Astrocyte (in vitro differentiated cells and primary cell): ENCODE measurements around the gene ACSF3. TPM values are rescaled to one million over a fixed set of nuclear protein-coding genes. Genes with fewer than 3 reads are reported as not detected.
"Not testable (repeated sequence)": the region's sequence is repeated elsewhere in the genome, so short reads cannot be mapped to it uniquely, and the experiment has no call there.

ENCODE experiments used
- DNase-seq: peaks from one replicate; pipeline ENCODE4 v3.0.0-alpha.2; 2010; ENCODE audit warnings: low read depth
- FAIRE-seq: peaks from 2 replicates; lab custom pipeline; 2011; peaks lifted over from hg19 to GRCh38; lab: Jason Lieb, UNC
- H2AFZ ChIP-seq: 2 replicates; pipeline ENCODE4 v1.6.0; 2012; ENCODE audit warnings: low read depth, low read length, inconsistent platforms
- H3K27ac ChIP-seq: 2 replicates; pipeline ENCODE4 v1.5.1; 2011; ENCODE audit warnings: low read depth, low read length, inconsistent platforms
- H3K27me3 ChIP-seq: 2 replicates; pipeline ENCODE4 v1.6.0; 2011; ENCODE audit warnings: low read length, inconsistent platforms; ENCODE audit not compliant: insufficient read depth
- H3K36me3 ChIP-seq: 2 replicates; pipeline ENCODE4 v1.5.1; 2011; ENCODE audit warnings: low read length, inconsistent platforms; ENCODE audit not compliant: insufficient read depth
- H3K4me1 ChIP-seq: 2 replicates; pipeline ENCODE4 v1.5.1; 2011; ENCODE audit warnings: low read length, inconsistent platforms; ENCODE audit not compliant: insufficient read depth
- H3K4me2 ChIP-seq: 2 replicates; pipeline ENCODE4 v1.6.0; 2012; ENCODE audit warnings: low read length, inconsistent platforms
- H3K4me3 ChIP-seq: 2 replicates; pipeline ENCODE4 v1.5.1; 2011; ENCODE audit warnings: low read depth, mild to moderate bottlenecking, low read length, inconsistent platforms; ENCODE audit not compliant: insufficient read depth
- H3K79me2 ChIP-seq: 2 replicates; pipeline ENCODE4 v1.6.0; 2012; ENCODE audit warnings: mild to moderate bottlenecking, low read length, inconsistent platforms; ENCODE audit not compliant: insufficient read depth
- H3K9ac ChIP-seq: 2 replicates; pipeline ENCODE4 v1.6.0; 2012; ENCODE audit warnings: mild to moderate bottlenecking, low read length, inconsistent platforms
- H3K9me3 ChIP-seq: 2 replicates; pipeline ENCODE4 v1.5.1; 2012; ENCODE audit warnings: low read depth, mild to moderate bottlenecking, low read length, inconsistent platforms; ENCODE audit not compliant: insufficient read depth
- H4K20me1 ChIP-seq: 2 replicates; pipeline ENCODE4 v1.6.0; 2012; ENCODE audit warnings: low read length, inconsistent platforms; ENCODE audit not compliant: insufficient read depth
- H3K27ac Mint-ChIP-seq: one replicate; pipeline ENCODE4 v1.8.0; 2021; ENCODE audit warnings: mild to moderate bottlenecking, mixed read lengths; ENCODE audit not compliant: unreplicated experiment
- H3K27me3 Mint-ChIP-seq: one replicate; pipeline ENCODE4 v1.8.0; 2021; ENCODE audit warnings: low read depth, mixed read lengths; ENCODE audit not compliant: unreplicated experiment
- H3K36me3 Mint-ChIP-seq: one replicate; pipeline ENCODE4 v1.8.0; 2021; ENCODE audit warnings: low read depth, mixed read lengths; ENCODE audit not compliant: unreplicated experiment
- H3K4me1 Mint-ChIP-seq: one replicate; pipeline ENCODE4 v1.8.0; 2021; ENCODE audit warnings: low read depth, mixed read lengths; ENCODE audit not compliant: unreplicated experiment
- H3K4me3 Mint-ChIP-seq: one replicate; pipeline ENCODE4 v1.8.0; 2021; ENCODE audit warnings: mild to moderate bottlenecking, moderate library complexity, mixed read lengths; ENCODE audit not compliant: unreplicated experiment
- H3K9me3 Mint-ChIP-seq: one replicate; pipeline ENCODE4 v1.8.0; 2021; ENCODE audit warnings: mild to moderate bottlenecking, mixed read lengths; ENCODE audit not compliant: unreplicated experiment
- EZH2 ChIP-seq: IDR thresholded peaks from 2 replicates; pipeline ENCODE4 v1.6.1; 2012; ENCODE audit warnings: mild to moderate bottlenecking, low read length, inconsistent platforms; ENCODE audit not compliant: insufficient read depth
- total RNA-seq: library from RNA; stranded (reverse); gene quantifications from 2 replicates; pipeline ENCODE4 v1.2.1, GENCODE V29; 2021
- TF ChIP-seq, protein P1 (sequence below): IDR thresholded peaks from 2 replicates; pipeline ENCODE4 v1.5.1; 2011; ENCODE audit warnings: low read depth, mild to moderate bottlenecking, inconsistent platforms, low read length, moderate library complexity; ENCODE audit not compliant: insufficient read depth

The ACSF3 gene
- total RNA-seq, 1 donor from 2014 or later: 17.0 TPM

DNA sequence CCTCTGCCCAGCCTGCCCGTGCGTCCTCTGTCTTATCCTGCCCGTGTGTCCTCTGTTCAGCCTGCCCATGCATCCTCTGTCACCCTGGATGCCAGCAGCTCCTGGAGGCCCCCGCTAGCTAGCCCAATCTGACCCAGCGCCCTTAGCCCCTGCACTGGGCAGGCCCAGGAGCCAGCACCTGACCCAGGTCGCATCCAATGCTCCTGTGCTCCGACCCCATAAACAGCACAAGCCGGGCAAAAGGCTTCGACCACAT is 91.0 kb downstream of the ACSF3 start:
- H3K36me3 Mint-ChIP-seq: no peaks in the 10 kb centered on the region
- H3K4me1 ChIP-seq: no peaks in the 10 kb centered on the region
- H3K9me3 Mint-ChIP-seq: no peaks in the 10 kb centered on the region
- peaks cover 4% of the 10 kb centered on the region for H3K27me3 ChIP-seq
- H3K4me3 ChIP-seq: no peak overlapping the region
- H3K27ac Mint-ChIP-seq: no peak overlapping the region
- no peak overlapping the region for H3K9ac ChIP-seq
- TF ChIP-seq EZH2: no peak
- TF ChIP-seq, protein P1, sequence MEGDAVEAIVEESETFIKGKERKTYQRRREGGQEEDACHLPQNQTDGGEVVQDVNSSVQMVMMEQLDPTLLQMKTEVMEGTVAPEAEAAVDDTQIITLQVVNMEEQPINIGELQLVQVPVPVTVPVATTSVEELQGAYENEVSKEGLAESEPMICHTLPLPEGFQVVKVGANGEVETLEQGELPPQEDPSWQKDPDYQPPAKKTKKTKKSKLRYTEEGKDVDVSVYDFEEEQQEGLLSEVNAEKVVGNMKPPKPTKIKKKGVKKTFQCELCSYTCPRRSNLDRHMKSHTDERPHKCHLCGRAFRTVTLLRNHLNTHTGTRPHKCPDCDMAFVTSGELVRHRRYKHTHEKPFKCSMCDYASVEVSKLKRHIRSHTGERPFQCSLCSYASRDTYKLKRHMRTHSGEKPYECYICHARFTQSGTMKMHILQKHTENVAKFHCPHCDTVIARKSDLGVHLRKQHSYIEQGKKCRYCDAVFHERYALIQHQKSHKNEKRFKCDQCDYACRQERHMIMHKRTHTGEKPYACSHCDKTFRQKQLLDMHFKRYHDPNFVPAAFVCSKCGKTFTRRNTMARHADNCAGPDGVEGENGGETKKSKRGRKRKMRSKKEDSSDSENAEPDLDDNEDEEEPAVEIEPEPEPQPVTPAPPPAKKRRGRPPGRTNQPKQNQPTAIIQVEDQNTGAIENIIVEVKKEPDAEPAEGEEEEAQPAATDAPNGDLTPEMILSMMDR: no peak
- H3K79me2 ChIP-seq: no peaks in the 10 kb centered on the region
- no peak overlapping the region for H3K4me2 ChIP-seq
- FAIRE-seq (no peak), DNase-seq (no peak)
- no peaks in the 10 kb centered on the region for H3K36me3 ChIP-seq
- H3K27me3 Mint-ChIP-seq: peaks cover 19% of the 10 kb centered on the region
- no peaks in the 10 kb centered on the region for H3K9me3 ChIP-seq
- no peak overlapping the region for H2AFZ ChIP-seq
- no peaks in the 10 kb centered on the region for H3K4me1 Mint-ChIP-seq
- no peak overlapping the region for H3K4me3 Mint-ChIP-seq
- H4K20me1 ChIP-seq: peaks cover 6% of the 10 kb centered on the region
- H3K27ac ChIP-seq: no peak overlapping the region

DNA sequence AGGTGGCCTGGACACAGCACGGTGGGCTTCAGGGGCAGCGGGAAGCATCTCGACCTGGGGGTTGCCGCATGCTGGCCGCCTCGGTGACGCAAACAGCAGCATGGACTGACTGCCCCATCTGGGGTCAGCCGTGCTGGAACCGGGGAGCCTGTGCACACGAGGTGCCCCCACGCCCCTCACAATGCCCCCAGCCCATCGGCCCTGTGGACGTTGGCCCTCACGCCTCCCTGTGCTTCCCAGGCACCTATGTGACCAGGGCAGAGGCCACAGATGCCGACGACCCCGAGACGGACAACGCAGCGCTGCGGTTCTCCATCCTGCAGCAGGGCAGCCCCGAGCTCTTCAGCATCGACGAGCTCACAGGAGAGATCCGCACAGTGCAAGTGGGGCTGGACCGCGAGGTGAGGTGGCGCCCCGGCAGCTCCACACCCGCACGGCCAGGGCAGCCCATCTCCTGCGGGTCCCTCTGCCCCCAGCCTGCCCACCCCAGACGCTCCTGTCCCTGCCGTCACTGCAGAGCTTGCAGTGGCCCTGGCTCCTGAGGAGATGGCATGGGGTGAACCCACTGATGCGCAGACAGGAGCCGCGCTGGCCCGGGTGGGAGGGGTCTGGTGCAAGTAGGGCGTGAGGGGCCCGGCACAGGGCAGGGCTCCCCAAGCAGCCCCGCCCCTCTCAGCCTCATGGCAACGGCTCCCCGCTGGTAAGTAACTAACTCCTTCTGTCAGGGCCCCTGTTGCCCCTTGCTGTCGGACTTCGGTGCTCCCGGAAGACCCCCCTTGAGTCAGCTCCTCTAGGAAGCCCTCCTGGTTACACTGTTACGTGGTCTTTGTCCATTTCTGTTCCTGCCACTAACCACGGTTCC is 91.5 kb downstream of the ACSF3 start:
- H3K27me3 Mint-ChIP-seq: peaks cover 17% of the 10 kb centered on the region
- no peaks in the 10 kb centered on the region for H3K4me1 ChIP-seq
- TF ChIP-seq, protein P1: no peak
- TF ChIP-seq EZH2: no peak
- no peak overlapping the region for H3K4me3 ChIP-seq
- no peak overlapping the region for H3K27ac ChIP-seq
- no peaks in the 10 kb centered on the region for H3K9me3 ChIP-seq
- peaks cover 6% of the 10 kb centered on the region for H4K20me1 ChIP-seq
- DNase-seq (no peak), FAIRE-seq (no peak)
- H3K27me3 ChIP-seq: peaks cover 4% of the 10 kb centered on the region
- no peak overlapping the region for H3K27ac Mint-ChIP-seq
- H3K36me3 Mint-ChIP-seq: no peaks in the 10 kb centered on the region
- H3K79me2 ChIP-seq: no peaks in the 10 kb centered on the region
- H2AFZ ChIP-seq: no peak overlapping the region
- H3K4me3 Mint-ChIP-seq: no peak overlapping the region
- H3K4me1 Mint-ChIP-seq: no peaks in the 10 kb centered on the region
- H3K9ac ChIP-seq: no peak overlapping the region
- no peak overlapping the region for H3K4me2 ChIP-seq
- no peaks in the 10 kb centered on the region for H3K9me3 Mint-ChIP-seq
- H3K36me3 ChIP-seq: no peaks in the 10 kb centered on the region

DNA sequence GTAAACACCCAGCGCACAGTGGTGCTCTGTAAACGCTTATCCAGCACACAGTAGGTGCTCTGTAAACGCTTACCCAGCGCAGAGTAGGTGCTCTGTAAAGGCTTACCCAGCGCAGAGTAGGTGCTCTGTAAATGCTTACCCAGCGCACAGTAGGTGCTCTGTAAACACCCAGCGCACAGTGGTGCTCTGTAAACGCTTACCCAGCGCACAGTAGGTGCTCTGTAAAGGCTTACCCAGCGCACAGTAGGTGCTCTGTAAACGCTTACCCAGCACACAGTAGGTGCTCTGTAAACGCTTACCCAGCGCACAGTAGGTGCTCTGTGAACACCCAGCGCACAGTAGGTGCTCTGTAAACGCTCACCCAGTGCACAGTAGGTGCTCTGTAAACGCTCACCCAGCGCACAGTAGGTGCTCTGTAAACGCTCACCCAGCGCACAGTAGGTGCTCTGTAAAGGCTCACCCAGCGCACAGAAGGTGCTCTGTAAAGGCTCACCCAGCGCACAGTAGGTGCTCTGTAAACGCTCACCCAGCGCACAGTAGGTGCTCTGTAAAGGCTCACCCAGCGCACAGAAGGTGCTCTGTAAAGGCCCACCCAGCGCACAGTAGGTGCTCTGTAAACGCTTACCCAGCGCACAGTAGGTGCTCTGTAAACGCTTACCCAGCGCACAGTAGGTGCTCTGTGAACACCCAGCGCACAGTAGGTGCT is 92.4 kb downstream of the ACSF3 start:
- not testable (repeated sequence) for H4K20me1 ChIP-seq, H2AFZ ChIP-seq, H3K9me3 ChIP-seq, H3K4me2 ChIP-seq, H3K9ac ChIP-seq, H3K9me3 Mint-ChIP-seq, H3K27ac Mint-ChIP-seq, H3K79me2 ChIP-seq, DNase-seq, H3K27ac ChIP-seq, H3K36me3 ChIP-seq, H3K4me3 ChIP-seq, H3K27me3 ChIP-seq, FAIRE-seq, H3K4me3 Mint-ChIP-seq, H3K36me3 Mint-ChIP-seq, H3K4me1 ChIP-seq, H3K4me1 Mint-ChIP-seq
- H3K27me3 Mint-ChIP-seq: peaks cover 18% of the 10 kb centered on the region

DNA sequence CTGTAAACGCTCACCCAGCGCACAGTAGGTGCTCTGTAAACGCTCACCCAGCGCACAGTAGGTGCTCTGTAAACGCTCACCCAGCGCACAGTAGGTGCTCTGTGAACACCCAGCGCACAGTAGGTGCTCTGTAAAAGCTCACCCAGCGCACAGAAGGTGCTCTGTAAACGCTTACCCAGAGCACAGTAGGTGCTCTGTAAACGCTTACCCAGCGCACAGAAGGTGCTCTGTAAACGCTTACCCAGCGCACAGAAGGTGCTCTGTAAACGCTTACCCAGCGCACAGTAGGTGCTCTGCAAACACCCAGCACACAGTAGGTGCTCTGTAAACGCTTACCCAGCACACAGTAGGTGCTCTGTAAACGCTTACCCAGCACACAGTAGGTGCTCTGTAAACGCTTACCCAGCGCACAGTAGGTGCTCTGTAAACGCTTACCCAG is 93.0 kb downstream of the ACSF3 start:
- not testable (repeated sequence) for H3K36me3 ChIP-seq, H3K36me3 Mint-ChIP-seq, H3K9ac ChIP-seq, H3K27ac ChIP-seq, H3K27me3 ChIP-seq, H3K4me1 Mint-ChIP-seq, H3K4me3 ChIP-seq, H3K9me3 ChIP-seq, DNase-seq, H3K79me2 ChIP-seq, H2AFZ ChIP-seq, H3K9me3 Mint-ChIP-seq, H3K4me3 Mint-ChIP-seq, H3K27ac Mint-ChIP-seq, H3K4me1 ChIP-seq, FAIRE-seq, H3K4me2 ChIP-seq
- H3K27me3 Mint-ChIP-seq: peaks cover 17% of the 10 kb centered on the region
- peaks cover 11% of the 10 kb centered on the region for H4K20me1 ChIP-seq
